Kidney (tissue), 14 donors: ENCODE results near the gene ZNF223. TPM values are rescaled to one million over a fixed set of nuclear protein-coding genes. Genes with fewer than 3 reads are reported as not detected.

Source experiments
- DNase-seq, 5 donors: peaks; one replicate each; pipeline ENCODE4 v3.0.0-alpha.2; 2013 to 2020
- FAIRE-seq: peaks from 2 replicates; lab custom pipeline; 2012; peaks lifted over from hg19 to GRCh38; lab: Jason Lieb, UNC
- H3K27ac ChIP-seq, 2 donors: one replicate each; pipeline ENCODE4 v1.7.0; 2013; ENCODE audit warnings: low read depth in 2 of 2, low read length in 2 of 2, inconsistent platforms in 1 of 2
- H3K27me3 ChIP-seq: one replicate; pipeline ENCODE4 v1.7.1; 2013; ENCODE audit warnings: low read length, inconsistent platforms; ENCODE audit not compliant: control insufficient read depth, insufficient read depth
- H3K36me3 ChIP-seq, 3 donors: one replicate each; pipeline versions ENCODE4 v1.7.0 to v1.7.1; 2013; ENCODE audit warnings: low read length in 3 of 3, control low read depth in 1 of 3, inconsistent platforms in 1 of 3; ENCODE audit not compliant: insufficient read depth in 3 of 3, control insufficient read depth in 2 of 3
- H3K4me1 ChIP-seq, 3 donors: one replicate each; pipeline versions ENCODE4 v1.7.0 to v1.7.1; 2013; ENCODE audit warnings: low read length in 3 of 3, inconsistent platforms in 1 of 3, low read depth in 1 of 3; ENCODE audit not compliant: control insufficient read depth in 2 of 3, insufficient read depth in 2 of 3
- H3K4me3 ChIP-seq, 3 donors: one replicate each; pipeline versions ENCODE4 v1.7.0 to v1.8.1; 2013; ENCODE audit warnings: low read length in 3 of 3, control low read depth in 1 of 3, inconsistent platforms in 1 of 3
- H3K9ac ChIP-seq, 3 donors: one replicate each; pipeline versions ENCODE4 v1.7.0 to v1.7.1; 2013; ENCODE audit warnings: low read length in 3 of 3, control low read depth in 1 of 3, inconsistent platforms in 1 of 3
- H3K9me3 ChIP-seq, 3 donors: one replicate each; pipeline versions ENCODE4 v1.7.0 to v1.7.1; 2013; ENCODE audit warnings: low read length in 3 of 3, control low read depth in 1 of 3, inconsistent platforms in 1 of 3; ENCODE audit not compliant: control insufficient read depth in 2 of 3, insufficient read depth in 1 of 3
- CTCF ChIP-seq: IDR thresholded peaks from 3 replicates; pipeline ENCODE4 v1.5.1; 2012; ENCODE audit warnings: mild to moderate bottlenecking, moderate library complexity, borderline replicate concordance; ENCODE audit not compliant: insufficient read depth; ENCODE audit errors: extremely low read depth
- intact Hi-C: fragments of 100-400 bp; cut with DNase I; formaldehyde crosslinking; loops from one replicate; pipeline ENCODE4 v1.11.1; 2022
- polyA plus RNA-seq: library from polyadenylated mRNA; stranded (reverse); fragments of 350-450 nt; fragmentation: Illumina TruSeq; extraction: RNeasy Lipid Tissue Mini Kit (QIAGEN cat#74804); gene quantifications from one replicate; pipeline ENCODE4 v1.2.3, GENCODE V29; 2014; ENCODE audit warnings: low read depth, low replicate concordance; ENCODE audit not compliant: insufficient read depth
- total RNA-seq: library from RNA; stranded (reverse); fragmentation: NEBNext Ultra II Directional; extraction: Animal tissue kit (Norgen Biotek cat#: 25700); gene quantifications from one replicate; pipeline ENCODE4 v1.2.1, GENCODE V29; 2021
- donor health status: control.
- donor health status: control.
- donor health status: control.
- donor health status: control.
- donor health status: control.
- donor health status: DM: yes; HTN: yes; CAD: no.
- donor health status: Normal renal cell carcinoma (clear cell type).

The ZNF223 gene
- total and polyA plus RNA-seq, 2 donors from 2014 or later, result 2.5 to 9.3 TPM

DNA sequence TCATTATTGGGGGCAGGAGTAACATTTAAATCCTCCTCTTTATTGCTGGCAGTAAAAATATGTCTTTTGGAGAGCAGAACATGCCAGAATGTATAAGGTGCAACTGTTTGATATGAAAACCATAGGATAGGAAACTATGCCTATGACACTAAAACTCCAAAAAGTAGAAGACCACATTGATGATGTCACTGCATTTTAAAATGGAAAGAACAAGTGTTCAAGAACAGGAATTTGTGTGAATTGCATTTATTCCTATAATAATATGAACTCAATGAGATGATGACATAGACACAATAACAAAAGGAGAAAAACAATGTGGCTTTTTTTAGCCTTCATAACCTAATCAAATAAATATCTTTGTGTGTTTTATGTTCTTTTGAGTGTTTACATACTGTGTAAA is 57.6 kb downstream of the ZNF223 start:
- Histone ChIP-seq H3K9ac (no peak overlapping the region), H3K4me1 (peaks cover 0 to 6% (median 3%) of the 10 kb centered on the region in 3 donors), H3K27ac (no peak overlapping the region), H3K9me3 (peaks cover 18 to 41% (median 25%) of the 10 kb centered on the region in 3 donors), H3K36me3 (peaks cover 10 to 22% (median 16%) of the 10 kb centered on the region in 3 donors), H3K4me3 (no peak overlapping the region), H3K27me3 (no peaks in the 10 kb centered on the region)
- FAIRE-seq, result no peak
- TF ChIP-seq CTCF, result no peak
- DNase-seq, result no peak
- intact Hi-C loops, result no loop called here

GRCh38 chr19:44111910-44112463 is 60.2 kb downstream of the ZNF223 start:
- FAIRE-seq, result no peak

DNA sequence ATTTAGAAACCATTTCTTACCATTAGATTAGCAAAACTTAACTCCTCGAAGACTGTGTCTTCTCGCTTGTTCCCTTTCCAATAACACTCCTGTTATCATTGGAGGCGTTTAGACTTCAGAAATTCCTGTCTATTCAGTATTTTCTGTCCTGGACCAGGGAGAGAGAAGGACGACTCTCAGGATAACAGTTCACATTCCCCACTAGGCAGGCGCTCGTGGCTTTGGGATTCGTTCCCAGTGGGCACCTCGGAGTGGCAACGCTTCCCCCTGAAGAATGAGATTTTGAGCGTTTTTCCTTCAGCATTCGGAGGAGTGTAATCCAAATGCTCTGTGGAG is 60.9 kb downstream of the ZNF223 start:
- TF ChIP-seq CTCF, result no peak
- no peak for DNase-seq
- Histone ChIP-seq H3K4me3 (peak overlapping the region; percentile 93 to 98 (median 95)), H3K9me3 (peaks cover 3 to 18% (median 5%) of the 10 kb centered on the region in 3 donors), H3K27me3 (no peaks in the 10 kb centered on the region), H3K27ac (no peak overlapping the region), H3K36me3 (peaks cover 0 to 9% (median 5%) of the 10 kb centered on the region in 3 donors), H3K4me1 (peaks cover 0 to 6% (median 3%) of the 10 kb centered on the region in 3 donors), H3K9ac (peak overlapping the region; percentile 18 to 98 (median 80))
- intact Hi-C loops, result no loop called here
- FAIRE-seq, result no peak

More at GRCh38 chr19:44111910-44112463, 60.2 kb downstream of the ZNF223 start:
- Histone ChIP-seq H3K4me3 (peak overlapping the region; percentile 93 to 98 (median 95)), H3K27ac (no peak overlapping the region), H3K9ac (peak overlapping the region in 1 of 3 donors; percentile 98), H3K4me1 (peaks cover 0 to 6% (median 3%) of the 10 kb centered on the region in 3 donors), H3K9me3 (peaks cover 8 to 26% (median 11%) of the 10 kb centered on the region in 3 donors), H3K36me3 (peaks cover 5 to 8% (median 7%) of the 10 kb centered on the region in 3 donors), H3K27me3 (no peaks in the 10 kb centered on the region)
- peak in 4 of 5 donors; percentile 56 to 81 (median 69) for DNase-seq
- intact Hi-C loops, result no loop called here
- TF ChIP-seq CTCF, result no peak
